ENCODE measurements around the gene TPCN1. TPM values are rescaled to one million over a fixed set of nuclear protein-coding genes. Genes with fewer than 3 reads are reported as not detected.

Gene TPCN1
- polyA plus RNA-seq, 1 experiment, result 10.9 TPM

DNA sequence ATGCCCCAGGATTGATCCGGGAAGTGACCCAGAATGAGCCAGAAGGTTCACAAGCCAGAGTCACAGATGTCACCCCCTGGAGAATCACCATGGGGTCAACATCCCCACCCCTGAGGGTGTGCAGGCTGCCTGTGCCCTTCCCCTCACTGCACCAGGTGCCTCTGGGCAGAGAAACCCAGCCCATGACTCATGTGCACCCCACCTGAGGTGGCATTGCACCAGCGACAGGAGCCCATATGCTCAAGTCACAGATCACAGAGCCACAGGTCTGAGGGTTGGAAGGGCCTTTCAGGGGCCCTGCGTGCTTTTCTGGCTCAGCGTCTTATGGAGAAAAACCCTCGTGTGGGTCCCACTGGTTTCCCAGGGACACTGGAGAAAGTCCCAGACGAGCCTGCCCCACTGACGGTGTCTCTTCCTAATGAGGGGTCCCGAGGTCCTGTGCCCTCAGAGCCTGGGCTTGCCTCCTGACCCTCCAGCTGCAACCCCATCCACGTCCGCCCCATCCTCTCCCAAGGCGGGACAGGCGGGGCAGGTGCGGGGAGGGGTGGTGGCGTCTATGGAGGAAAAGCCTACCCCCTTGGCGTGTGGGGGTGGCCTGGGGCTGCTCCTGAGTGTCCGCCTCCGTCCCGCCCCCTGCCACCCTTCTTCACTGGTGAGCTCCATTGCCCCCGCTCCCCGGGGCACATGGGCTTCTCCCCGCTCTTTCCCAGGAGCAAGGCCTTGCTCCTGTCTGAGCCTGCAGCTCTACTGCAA is 66.1 kb downstream of the TPCN1 start:
- H3K27me3 ChIP-seq (ENCODE audit: control insufficient read depth, insufficient read depth, low read length), result no peaks in the 10 kb centered on the region
- H3K9me3 ChIP-seq (ENCODE audit: control insufficient read depth, insufficient read depth, low read length), result no peaks in the 10 kb centered on the region; the same call in 1 of the 2 replicates
- no peak overlapping the region for H3K4me3 ChIP-seq (ENCODE audit: low read depth, low read length)
- ChIA-PET POLR2A (no interaction called here), CTCF (no interaction called here)
- TF ChIP-seq, protein P1, sequence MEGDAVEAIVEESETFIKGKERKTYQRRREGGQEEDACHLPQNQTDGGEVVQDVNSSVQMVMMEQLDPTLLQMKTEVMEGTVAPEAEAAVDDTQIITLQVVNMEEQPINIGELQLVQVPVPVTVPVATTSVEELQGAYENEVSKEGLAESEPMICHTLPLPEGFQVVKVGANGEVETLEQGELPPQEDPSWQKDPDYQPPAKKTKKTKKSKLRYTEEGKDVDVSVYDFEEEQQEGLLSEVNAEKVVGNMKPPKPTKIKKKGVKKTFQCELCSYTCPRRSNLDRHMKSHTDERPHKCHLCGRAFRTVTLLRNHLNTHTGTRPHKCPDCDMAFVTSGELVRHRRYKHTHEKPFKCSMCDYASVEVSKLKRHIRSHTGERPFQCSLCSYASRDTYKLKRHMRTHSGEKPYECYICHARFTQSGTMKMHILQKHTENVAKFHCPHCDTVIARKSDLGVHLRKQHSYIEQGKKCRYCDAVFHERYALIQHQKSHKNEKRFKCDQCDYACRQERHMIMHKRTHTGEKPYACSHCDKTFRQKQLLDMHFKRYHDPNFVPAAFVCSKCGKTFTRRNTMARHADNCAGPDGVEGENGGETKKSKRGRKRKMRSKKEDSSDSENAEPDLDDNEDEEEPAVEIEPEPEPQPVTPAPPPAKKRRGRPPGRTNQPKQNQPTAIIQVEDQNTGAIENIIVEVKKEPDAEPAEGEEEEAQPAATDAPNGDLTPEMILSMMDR (IDR thresholded peaks at IDR 0.05; ENCODE audit: low read depth, low read length), result no peak
- no peak overlapping the region for H3K27ac ChIP-seq (ENCODE audit: low read depth, low read length)
- DNase-seq (ENCODE audit: low read depth, low spot score), result no peak

DNA sequence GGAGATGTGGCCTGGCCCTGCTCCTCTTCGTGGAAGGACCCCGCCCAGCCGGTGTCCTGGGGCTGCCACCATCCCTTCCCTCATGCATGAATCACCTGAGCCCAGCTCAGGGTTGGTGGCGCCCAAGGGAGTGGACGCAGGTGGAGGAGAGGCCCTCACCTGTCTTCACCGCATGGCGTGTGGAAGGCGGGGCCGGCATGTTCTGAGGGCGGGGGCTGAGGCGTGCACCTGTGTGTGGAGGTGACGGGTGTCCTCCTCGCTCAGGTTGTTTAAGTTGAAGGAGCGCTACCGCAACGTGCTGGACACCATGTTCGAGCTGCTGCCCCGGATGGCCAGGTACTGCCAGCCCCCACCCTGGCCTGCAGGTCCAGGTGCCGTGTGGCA is 66.6 kb downstream of the TPCN1 start:
- TF ChIP-seq, protein P1 (IDR thresholded peaks at IDR 0.05; ENCODE audit: low read depth, low read length), result no peak
- POLR2A ChIA-PET, result no interaction called here
- Histone ChIP-seq H3K27me3 (ENCODE audit: control insufficient read depth, insufficient read depth, low read length) (no peaks in the 10 kb centered on the region), H3K27ac (ENCODE audit: low read depth, low read length) (no peak overlapping the region), H3K4me3 (ENCODE audit: low read depth, low read length) (no peak overlapping the region), H3K9me3 (ENCODE audit: control insufficient read depth, insufficient read depth, low read length) (no peaks in the 10 kb centered on the region; the same call in 1 of the 2 replicates)
- no peak for DNase-seq (ENCODE audit: low read depth, low spot score)
- CTCF ChIA-PET, result no interaction called here

DNA sequence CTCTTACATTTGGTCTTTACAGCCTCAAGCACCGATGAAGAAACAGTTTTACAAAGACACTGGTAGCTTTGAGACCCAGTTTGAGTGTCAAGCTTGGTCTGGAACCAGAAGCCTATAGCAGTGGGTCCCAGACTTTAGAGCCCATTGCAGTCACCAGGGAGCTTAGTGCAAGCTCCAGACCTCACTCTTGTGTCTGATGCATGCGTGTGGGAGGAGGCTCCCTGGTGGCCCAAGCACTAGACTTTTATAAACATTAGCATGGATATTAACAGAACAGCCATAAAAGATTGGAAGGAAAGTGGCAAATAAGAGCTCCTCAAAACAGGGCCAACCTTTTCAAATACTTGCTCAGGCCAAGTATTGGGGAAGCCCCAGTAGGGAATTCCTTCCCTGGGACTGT is 68.1 kb downstream of the TPCN1 start:
- Histone ChIP-seq H3K27ac (ENCODE audit: low read depth, low read length) (no peak overlapping the region), H3K9me3 (ENCODE audit: control insufficient read depth, insufficient read depth, low read length) (no peaks in the 10 kb centered on the region; the same call in 1 of the 2 replicates), H3K27me3 (ENCODE audit: control insufficient read depth, insufficient read depth, low read length) (no peaks in the 10 kb centered on the region), H3K4me3 (ENCODE audit: low read depth, low read length) (no peak overlapping the region)
- POLR2A ChIA-PET, result no interaction called here
- TF ChIP-seq, protein P1 (IDR thresholded peaks at IDR 0.05; ENCODE audit: low read depth, low read length), result no peak
- no peak for DNase-seq (ENCODE audit: low read depth, low spot score)
- CTCF ChIA-PET, result no interaction called here

DNA sequence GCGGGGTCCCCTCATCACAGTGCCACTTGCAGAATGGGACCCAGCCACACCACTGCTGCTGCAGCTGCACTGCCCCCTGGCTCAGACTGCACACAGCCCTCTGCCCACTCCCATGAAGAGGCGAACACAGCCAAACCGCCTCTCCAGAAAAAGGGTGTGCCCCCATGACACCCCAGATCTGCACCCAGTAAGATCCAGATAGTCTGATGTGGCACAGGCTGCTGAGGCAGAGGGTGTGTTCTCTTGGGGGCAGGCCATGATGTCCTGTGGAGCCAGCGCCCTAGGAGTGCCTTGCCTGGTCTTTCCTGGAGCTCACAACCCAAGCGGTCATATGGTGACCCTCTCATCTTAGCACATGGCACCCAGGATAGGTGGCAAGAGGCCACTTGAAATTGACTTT is 69.2 kb downstream of the TPCN1 start:
- ChIA-PET CTCF (interaction anchor here (0.5 kb wide), 1 partner anchor 93 kb away, joined by 3 read pairs; no protein-coding TSS in a partner anchor), POLR2A (no interaction called here)
- TF ChIP-seq, protein P1 (IDR thresholded peaks at IDR 0.05; ENCODE audit: low read depth, low read length), result no peak
- Histone ChIP-seq H3K27me3 (ENCODE audit: control insufficient read depth, insufficient read depth, low read length) (no peaks in the 10 kb centered on the region), H3K27ac (ENCODE audit: low read depth, low read length) (no peak overlapping the region), H3K4me3 (ENCODE audit: low read depth, low read length) (no peak overlapping the region), H3K9me3 (ENCODE audit: control insufficient read depth, insufficient read depth, low read length) (no peaks in the 10 kb centered on the region; the same call in 1 of the 2 replicates)
- DNase-seq (ENCODE audit: low read depth, low spot score), result no peak

DNA sequence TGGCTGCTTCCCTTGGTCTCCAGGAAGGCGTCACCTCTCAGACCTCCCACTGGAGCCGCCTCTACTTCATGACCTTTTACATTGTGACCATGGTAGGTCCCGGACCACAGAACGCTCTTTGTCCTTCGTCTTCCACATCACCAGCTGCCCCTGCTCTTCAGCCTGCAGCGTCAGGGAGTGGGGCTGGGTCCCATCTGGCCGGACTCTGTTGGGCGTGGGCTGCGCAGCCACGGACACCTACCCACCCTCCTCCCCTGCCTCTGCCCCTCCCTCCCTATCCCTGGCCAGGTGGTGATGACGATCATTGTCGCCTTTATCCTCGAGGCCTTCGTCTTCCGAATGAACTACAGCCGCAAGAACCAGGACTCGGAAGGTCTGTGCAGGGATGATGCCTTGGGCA is 70.3 kb downstream of the TPCN1 start:
- Histone ChIP-seq H3K4me3 (ENCODE audit: low read depth, low read length) (no peak overlapping the region), H3K9me3 (ENCODE audit: control insufficient read depth, insufficient read depth, low read length) (no peaks in the 10 kb centered on the region; the same call in 1 of the 2 replicates), H3K27me3 (ENCODE audit: control insufficient read depth, insufficient read depth, low read length) (no peaks in the 10 kb centered on the region), H3K27ac (ENCODE audit: low read depth, low read length) (peak overlapping the region; percentile 47)
- TF ChIP-seq, protein P1 (IDR thresholded peaks at IDR 0.05; ENCODE audit: low read depth, low read length), result no peak
- CTCF ChIA-PET, result interaction anchor here (0.6 kb wide), 1 partner anchor 786 kb away, joined by 4 read pairs; no protein-coding TSS in a partner anchor
- POLR2A ChIA-PET, result no interaction called here
- DNase-seq (ENCODE audit: low read depth, low spot score), result no peak

All from AG04450 (cell line).